ENCODE measurements around the gene NDUFS6.

DNA sequence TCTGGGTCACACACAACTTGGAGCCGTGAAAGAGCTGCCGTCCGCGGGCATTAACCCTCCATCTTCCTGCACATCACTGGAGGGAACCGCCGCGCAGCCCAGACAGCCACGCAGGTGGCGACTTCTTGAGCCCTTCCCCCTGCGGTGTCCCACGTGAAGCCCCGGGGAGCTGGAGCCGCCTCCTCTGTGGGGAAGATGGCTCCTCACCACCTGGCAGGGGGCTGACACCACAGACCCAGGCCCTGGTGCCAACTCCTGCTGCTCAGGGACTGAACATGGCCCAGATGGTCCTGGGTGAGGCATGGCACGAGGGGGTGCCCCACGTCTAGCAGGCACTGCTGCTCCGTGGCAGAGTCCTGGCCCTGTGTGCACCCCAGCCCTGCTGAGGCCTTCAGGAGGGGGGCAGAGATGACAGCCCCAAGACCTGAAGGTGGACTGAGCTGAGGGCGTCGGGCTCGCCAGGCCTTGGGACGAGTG is 38.9 kb downstream of the NDUFS6 start:
- TF ChIP-seq, protein P1, sequence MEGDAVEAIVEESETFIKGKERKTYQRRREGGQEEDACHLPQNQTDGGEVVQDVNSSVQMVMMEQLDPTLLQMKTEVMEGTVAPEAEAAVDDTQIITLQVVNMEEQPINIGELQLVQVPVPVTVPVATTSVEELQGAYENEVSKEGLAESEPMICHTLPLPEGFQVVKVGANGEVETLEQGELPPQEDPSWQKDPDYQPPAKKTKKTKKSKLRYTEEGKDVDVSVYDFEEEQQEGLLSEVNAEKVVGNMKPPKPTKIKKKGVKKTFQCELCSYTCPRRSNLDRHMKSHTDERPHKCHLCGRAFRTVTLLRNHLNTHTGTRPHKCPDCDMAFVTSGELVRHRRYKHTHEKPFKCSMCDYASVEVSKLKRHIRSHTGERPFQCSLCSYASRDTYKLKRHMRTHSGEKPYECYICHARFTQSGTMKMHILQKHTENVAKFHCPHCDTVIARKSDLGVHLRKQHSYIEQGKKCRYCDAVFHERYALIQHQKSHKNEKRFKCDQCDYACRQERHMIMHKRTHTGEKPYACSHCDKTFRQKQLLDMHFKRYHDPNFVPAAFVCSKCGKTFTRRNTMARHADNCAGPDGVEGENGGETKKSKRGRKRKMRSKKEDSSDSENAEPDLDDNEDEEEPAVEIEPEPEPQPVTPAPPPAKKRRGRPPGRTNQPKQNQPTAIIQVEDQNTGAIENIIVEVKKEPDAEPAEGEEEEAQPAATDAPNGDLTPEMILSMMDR (IDR thresholded peaks at IDR 0.05; ENCODE audit: low read length) = no peak
- no peak for TF ChIP-seq EZH2 (IDR thresholded peaks at IDR 0.05; ENCODE audit: borderline replicate concordance, low read length)
